ENCODE results near the gene PXN. TPM values are rescaled to one million over a fixed set of nuclear protein-coding genes. Genes with fewer than 3 reads are reported as not detected.
"Not testable (repeated sequence)": the region's sequence is repeated elsewhere in the genome, so short reads cannot be mapped to it uniquely, and the experiment has no call there.

The PXN gene
- total RNA-seq, 1 experiment from 2014 or later: 89.9 TPM

GRCh38 chr12:120200364-120200800 lies 65.1 kb downstream of the PXN start:
- no peak for DNase-seq
- no peaks in the 10 kb centered on the region for H3K27me3 ChIP-seq (ENCODE audit: control insufficient read depth, insufficient read depth, low read length)

GRCh38 chr12:120199595-120200306 lies 65.8 kb downstream of the PXN start:
- H3K4me3 ChIP-seq (ENCODE audit: insufficient read depth, low read depth, low read length): peak overlapping the region; percentile 99
- no peak for DNase-seq
- H3K36me3 ChIP-seq (replicated peaks; ENCODE audit: control insufficient read depth, insufficient read depth, low read length): peaks cover 31% of the 10 kb centered on the region
- no peaks in the 10 kb centered on the region for H3K27me3 ChIP-seq (ENCODE audit: control insufficient read depth, insufficient read depth, low read length)

More at GRCh38 chr12:120200364-120200800, 65.1 kb downstream of the PXN start:
- H3K36me3 ChIP-seq (replicated peaks; ENCODE audit: control insufficient read depth, insufficient read depth, low read length): peaks cover 31% of the 10 kb centered on the region
- H3K4me3 ChIP-seq (ENCODE audit: insufficient read depth, low read depth, low read length): peak overlapping the region; percentile 99

- H3K27me3 ChIP-seq (ENCODE audit: control insufficient read depth, insufficient read depth, low read length): no peaks in the 10 kb centered on the region
- H3K36me3 ChIP-seq (replicated peaks; ENCODE audit: control insufficient read depth, insufficient read depth, low read length): peaks cover 31% of the 10 kb centered on the region
- H3K4me3 ChIP-seq (ENCODE audit: insufficient read depth, low read depth, low read length): no peak overlapping the region
- DNase-seq: no peak
Measured at GRCh38 chr12:120199025-120199424, 66.5 kb downstream of the PXN start.

GRCh38 chr12:120197542-120197887 lies 68.0 kb downstream of the PXN start:
- no peak for DNase-seq
- Histone ChIP-seq H3K36me3 (replicated peaks; ENCODE audit: control insufficient read depth, insufficient read depth, low read length) (peaks cover 31% of the 10 kb centered on the region), H3K4me3 (ENCODE audit: insufficient read depth, low read depth, low read length) (no peak overlapping the region)

GRCh38 chr12:120196817-120197541 lies 68.6 kb downstream of the PXN start:
- not testable (repeated sequence) for H3K27me3 ChIP-seq (ENCODE audit: control insufficient read depth, insufficient read depth, low read length); H3K4me3 ChIP-seq (ENCODE audit: insufficient read depth, low read depth, low read length); DNase-seq
- H3K36me3 ChIP-seq (replicated peaks; ENCODE audit: control insufficient read depth, insufficient read depth, low read length): peaks cover 31% of the 10 kb centered on the region

More at GRCh38 chr12:120197542-120197887, 68.0 kb downstream of the PXN start:
- no peaks in the 10 kb centered on the region for H3K27me3 ChIP-seq (ENCODE audit: control insufficient read depth, insufficient read depth, low read length)

GRCh38 chr12:120196363-120196762 lies 69.2 kb downstream of the PXN start:
- no peaks in the 10 kb centered on the region for H3K27me3 ChIP-seq (ENCODE audit: control insufficient read depth, insufficient read depth, low read length)
- no peak overlapping the region for H3K4me3 ChIP-seq (ENCODE audit: insufficient read depth, low read depth, low read length)
- peaks cover 31% of the 10 kb centered on the region for H3K36me3 ChIP-seq (replicated peaks; ENCODE audit: control insufficient read depth, insufficient read depth, low read length)
- DNase-seq: no peak

GRCh38 chr12:120194534-120195395 lies 70.8 kb downstream of the PXN start, which contains the start of gene GCN1:
Gene GCN1 (minus strand): TSS chr12:120194715. CDS start chr12:120194697, 18 bp downstream.
- Histone ChIP-seq H3K4me3 (ENCODE audit: insufficient read depth, low read depth, low read length) (peak within 1 kb of the TSS; percentile 91), H3K36me3 (replicated peaks; ENCODE audit: control insufficient read depth, insufficient read depth, low read length) (peaks cover 33% of the 10 kb centered on the region), H3K27me3 (ENCODE audit: control insufficient read depth, insufficient read depth, low read length) (no peaks in the 10 kb centered on the region)
- DNase-seq: peak; percentile 95

GRCh38 chr12:120194226-120194533 lies 71.3 kb downstream of the PXN start:
- no peaks in the 10 kb centered on the region for H3K27me3 ChIP-seq (ENCODE audit: control insufficient read depth, insufficient read depth, low read length)
- peaks cover 30% of the 10 kb centered on the region for H3K36me3 ChIP-seq (replicated peaks; ENCODE audit: control insufficient read depth, insufficient read depth, low read length)
- DNase-seq: peak; percentile 33
- H3K4me3 ChIP-seq (ENCODE audit: insufficient read depth, low read depth, low read length): peak overlapping the region; percentile 91

- H3K27me3 ChIP-seq (ENCODE audit: control insufficient read depth, insufficient read depth, low read length); H3K4me3 ChIP-seq (ENCODE audit: insufficient read depth, low read depth, low read length); DNase-seq: not testable (repeated sequence)
- H3K36me3 ChIP-seq (replicated peaks; ENCODE audit: control insufficient read depth, insufficient read depth, low read length): peaks cover 25% of the 10 kb centered on the region
Measured at GRCh38 chr12:120193286-120193685, 72.2 kb downstream of the PXN start.

GRCh38 chr12:120190985-120191480 lies 74.5 kb downstream of the PXN start:
- H3K27me3 ChIP-seq (ENCODE audit: control insufficient read depth, insufficient read depth, low read length): no peaks in the 10 kb centered on the region
- DNase-seq: no peak
- no peak overlapping the region for H3K4me3 ChIP-seq (ENCODE audit: insufficient read depth, low read depth, low read length)
- peaks cover 19% of the 10 kb centered on the region for H3K36me3 ChIP-seq (replicated peaks; ENCODE audit: control insufficient read depth, insufficient read depth, low read length)

GRCh38 chr12:120190386-120190785 lies 75.1 kb downstream of the PXN start:
- no peaks in the 10 kb centered on the region for H3K27me3 ChIP-seq (ENCODE audit: control insufficient read depth, insufficient read depth, low read length)
- peaks cover 21% of the 10 kb centered on the region for H3K36me3 ChIP-seq (replicated peaks; ENCODE audit: control insufficient read depth, insufficient read depth, low read length)
- H3K4me3 ChIP-seq (ENCODE audit: insufficient read depth, low read depth, low read length): no peak overlapping the region
- no peak for DNase-seq

- H3K36me3 ChIP-seq (replicated peaks; ENCODE audit: control insufficient read depth, insufficient read depth, low read length): peaks cover 51% of the 10 kb centered on the region
- H3K4me3 ChIP-seq (ENCODE audit: insufficient read depth, low read depth, low read length): no peak overlapping the region
- H3K27me3 ChIP-seq (ENCODE audit: control insufficient read depth, insufficient read depth, low read length): no peaks in the 10 kb centered on the region
- no peak for DNase-seq
Measured at GRCh38 chr12:120186654-120187053, 78.9 kb downstream of the PXN start.

- H3K36me3 ChIP-seq (replicated peaks; ENCODE audit: control insufficient read depth, insufficient read depth, low read length): peaks cover 51% of the 10 kb centered on the region
- no peak overlapping the region for H3K4me3 ChIP-seq (ENCODE audit: insufficient read depth, low read depth, low read length)
- no peaks in the 10 kb centered on the region for H3K27me3 ChIP-seq (ENCODE audit: control insufficient read depth, insufficient read depth, low read length)
- no peak for DNase-seq
Measured at GRCh38 chr12:120183211-120183631, 82.3 kb downstream of the PXN start.

- no peak for DNase-seq
- Histone ChIP-seq H3K27me3 (ENCODE audit: control insufficient read depth, insufficient read depth, low read length) (no peaks in the 10 kb centered on the region), H3K4me3 (ENCODE audit: insufficient read depth, low read depth, low read length) (no peak overlapping the region), H3K36me3 (replicated peaks; ENCODE audit: control insufficient read depth, insufficient read depth, low read length) (peaks cover 57% of the 10 kb centered on the region)
Measured at GRCh38 chr12:120181991-120182631, 83.4 kb downstream of the PXN start.
